ENCODE data around the gene WDR82. TPM values are rescaled to one million over a fixed set of nuclear protein-coding genes. Genes with fewer than 3 reads are reported as not detected.

The WDR82 gene
- total RNA-seq, 1 experiment from 2014 or later: 97.1 TPM

DNA sequence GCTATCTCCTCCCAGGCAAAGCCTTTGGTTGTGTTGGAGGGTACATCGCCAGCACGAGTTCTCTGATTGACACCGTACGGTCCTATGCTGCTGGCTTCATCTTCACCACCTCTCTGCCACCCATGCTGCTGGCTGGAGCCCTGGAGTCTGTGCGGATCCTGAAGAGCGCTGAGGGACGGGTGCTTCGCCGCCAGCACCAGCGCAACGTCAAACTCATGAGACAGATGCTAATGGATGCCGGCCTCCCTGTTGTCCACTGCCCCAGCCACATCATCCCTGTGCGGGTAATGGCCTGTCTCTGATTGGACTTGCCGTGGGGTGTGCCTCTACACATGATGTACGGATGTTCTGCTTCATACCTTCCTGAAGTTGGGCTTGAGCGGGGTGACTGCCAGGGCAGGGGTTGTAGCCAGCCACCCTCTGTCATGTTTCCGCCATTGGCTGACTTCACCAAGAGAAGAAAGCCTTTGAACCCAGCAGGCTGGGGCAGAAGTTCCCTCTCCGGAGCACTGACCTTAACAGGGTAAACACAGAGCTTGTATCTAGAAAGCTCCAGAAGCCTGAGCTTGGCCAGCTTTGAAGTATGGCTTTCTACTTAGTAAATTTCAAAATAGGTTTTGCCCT, 67.1 kb downstream of the WDR82 start:
- Histone ChIP-seq H3K4me3 (no peak overlapping the region), H3K27ac (no peak overlapping the region), H3K27me3 (no peaks in the 10 kb centered on the region), H3K9me3 (replicated peaks) (no peaks in the 10 kb centered on the region), H3K4me1 (peaks cover 5% of the 10 kb centered on the region), H3K36me3 (peaks cover 75% of the 10 kb centered on the region)
- no peak for DNase-seq

DNA sequence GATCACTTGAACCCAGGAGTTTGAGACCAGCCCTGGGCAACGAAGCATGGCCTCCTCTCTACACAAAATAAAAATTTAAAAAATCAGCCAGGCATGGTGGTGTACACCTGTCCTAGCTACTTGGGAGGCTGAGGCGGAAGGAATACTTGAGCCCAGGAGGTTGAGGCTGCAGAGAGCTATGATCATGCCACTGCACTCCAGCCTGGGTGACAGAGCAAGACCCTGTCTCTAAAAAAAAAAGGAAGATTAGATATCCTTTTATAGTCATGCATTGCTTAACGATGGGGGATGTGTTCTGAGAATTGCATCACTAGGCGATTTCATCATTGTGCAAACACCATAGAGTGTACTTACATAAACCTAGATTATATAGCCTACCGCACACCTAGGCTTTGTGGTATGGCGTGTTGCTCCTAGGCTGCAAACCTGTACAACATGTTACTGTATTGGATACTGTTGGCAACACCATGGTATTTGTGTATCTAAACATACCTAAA, 67.9 kb downstream of the WDR82 start:
- Histone ChIP-seq H3K36me3 (peaks cover 81% of the 10 kb centered on the region), H3K4me3 (no peak overlapping the region), H3K27me3 (no peaks in the 10 kb centered on the region), H3K9me3 (replicated peaks) (no peaks in the 10 kb centered on the region), H3K4me1 (no peaks in the 10 kb centered on the region), H3K27ac (no peak overlapping the region)
- DNase-seq: no peak

DNA sequence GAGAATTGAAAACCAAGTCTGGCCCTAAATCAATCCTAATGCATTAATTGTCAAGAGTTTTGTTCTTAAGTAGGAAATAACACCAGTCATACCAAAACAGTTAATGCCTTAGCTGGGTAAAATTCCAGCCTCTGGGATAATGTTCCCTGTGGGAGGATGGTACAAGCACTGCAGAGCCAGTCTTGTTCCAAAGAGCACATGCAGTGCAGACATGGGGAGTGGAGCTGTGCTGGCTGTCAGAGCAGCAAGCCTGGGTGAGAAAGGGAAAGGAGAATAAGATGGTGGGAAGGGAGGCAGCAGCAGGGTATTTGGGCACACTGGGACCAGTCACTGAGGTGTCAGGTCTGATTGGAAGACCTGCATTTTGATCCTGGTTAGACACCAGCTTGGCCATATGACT, 68.4 kb downstream of the WDR82 start:
- H3K4me3 ChIP-seq: no peak overlapping the region
- H3K4me1 ChIP-seq: no peaks in the 10 kb centered on the region
- H3K9me3 ChIP-seq (replicated peaks): no peaks in the 10 kb centered on the region
- H3K36me3 ChIP-seq: peaks cover 84% of the 10 kb centered on the region
- no peak overlapping the region for H3K27ac ChIP-seq
- H3K27me3 ChIP-seq: no peaks in the 10 kb centered on the region
- DNase-seq: no peak

GRCh38 chr3:52208556-52208955, 69.9 kb downstream of the WDR82 start:
- Histone ChIP-seq H3K27me3 (no peaks in the 10 kb centered on the region), H3K4me3 (no peak overlapping the region), H3K9me3 (replicated peaks) (no peaks in the 10 kb centered on the region), H3K36me3 (peaks cover 86% of the 10 kb centered on the region), H3K27ac (no peak overlapping the region), H3K4me1 (no peaks in the 10 kb centered on the region)
- DNase-seq: no peak

- peaks cover 94% of the 10 kb centered on the region for H3K36me3 ChIP-seq
Measured at GRCh38 chr3:52205727-52206372, 72.6 kb downstream of the WDR82 start.

More at GRCh38 chr3:52205727-52206372, 72.6 kb downstream of the WDR82 start:
- H3K27ac ChIP-seq: no peak overlapping the region
- no peaks in the 10 kb centered on the region for H3K27me3 ChIP-seq
- no peak overlapping the region for H3K4me3 ChIP-seq
- DNase-seq: no peak
- H3K4me1 ChIP-seq: no peaks in the 10 kb centered on the region
- H3K9me3 ChIP-seq (replicated peaks): no peaks in the 10 kb centered on the region

Other genes with a start within 250 kb of the WDR82 start
- gene DUSP7, start 222.1 kb downstream of the WDR82 start, total RNA-seq (2014; rRNA removed; shearing (Covaris generic)): 9.1 and 9.6 TPM in 2 replicates
- gene POC1A, start 124.2 kb downstream of the WDR82 start, total RNA-seq (2014; rRNA removed; shearing (Covaris generic)): 27.1 and 28.3 TPM in 2 replicates
- 46.8 and 50.3 TPM in 2 replicates for gene ALAS1, start 80.5 kb downstream of the WDR82 start, total RNA-seq (2014; rRNA removed; shearing (Covaris generic))
- gene TLR9, start 53.0 kb downstream of the WDR82 start, total RNA-seq (2014; rRNA removed; shearing (Covaris generic)): not detected in 2 replicates
- 32.3 and 32.7 TPM in 2 replicates for gene TWF2, start 39.5 kb downstream of the WDR82 start, total RNA-seq (2014; rRNA removed; shearing (Covaris generic))
- gene PPM1M, start 32.9 kb downstream of the WDR82 start, total RNA-seq (2014; rRNA removed; shearing (Covaris generic)): 6.1 and 7.6 TPM in 2 replicates
- gene GLYCTK, start 9.2 kb upstream of the WDR82 start, total RNA-seq (2014; rRNA removed; shearing (Covaris generic)): 5.5 and 6.5 TPM in 2 replicates
- 0.14 and 0.33 TPM in 2 replicates for gene DNAH1, start 37.7 kb upstream of the WDR82 start, total RNA-seq (2014; rRNA removed; shearing (Covaris generic))
- gene BAP1, start 131.4 kb upstream of the WDR82 start, total RNA-seq (2014; rRNA removed; shearing (Covaris generic)): 65.9 and 71.2 TPM in 2 replicates
- 4.8 and 5.7 TPM in 2 replicates for gene PHF7, start 132.0 kb upstream of the WDR82 start, total RNA-seq (2014; rRNA removed; shearing (Covaris generic))
- 0.03 and 0.10 TPM in 2 replicates for gene SEMA3G, start 166.5 kb upstream of the WDR82 start, total RNA-seq (2014; rRNA removed; shearing (Covaris generic))
- gene TNNC1, start 175.4 kb upstream of the WDR82 start, total RNA-seq (2014; rRNA removed; shearing (Covaris generic)): 8.5 and 10.5 TPM in 2 replicates
- gene NISCH, start 177.0 kb upstream of the WDR82 start, total RNA-seq (2014; rRNA removed; shearing (Covaris generic)): 32.8 and 43.5 TPM in 2 replicates
- gene STAB1, start 216.7 kb upstream of the WDR82 start, total RNA-seq (2014; rRNA removed; shearing (Covaris generic)): not detected in 2 replicates

All from SJCRH30 (cell line).